ENCODE data around the gene BCKDK. TPM values are rescaled to one million over a fixed set of nuclear protein-coding genes. Genes with fewer than 3 reads are reported as not detected.
A peak's percentile ranks its signal among the peaks of the same experiment; 100 is the strongest.

Gene BCKDK
- total and polyA plus RNA-seq, 2 of the 13 experiments (the other 11 are each of a cell fraction or from before 2014, with no cell fraction given), result 24.9 to 42.6 TPM

DNA sequence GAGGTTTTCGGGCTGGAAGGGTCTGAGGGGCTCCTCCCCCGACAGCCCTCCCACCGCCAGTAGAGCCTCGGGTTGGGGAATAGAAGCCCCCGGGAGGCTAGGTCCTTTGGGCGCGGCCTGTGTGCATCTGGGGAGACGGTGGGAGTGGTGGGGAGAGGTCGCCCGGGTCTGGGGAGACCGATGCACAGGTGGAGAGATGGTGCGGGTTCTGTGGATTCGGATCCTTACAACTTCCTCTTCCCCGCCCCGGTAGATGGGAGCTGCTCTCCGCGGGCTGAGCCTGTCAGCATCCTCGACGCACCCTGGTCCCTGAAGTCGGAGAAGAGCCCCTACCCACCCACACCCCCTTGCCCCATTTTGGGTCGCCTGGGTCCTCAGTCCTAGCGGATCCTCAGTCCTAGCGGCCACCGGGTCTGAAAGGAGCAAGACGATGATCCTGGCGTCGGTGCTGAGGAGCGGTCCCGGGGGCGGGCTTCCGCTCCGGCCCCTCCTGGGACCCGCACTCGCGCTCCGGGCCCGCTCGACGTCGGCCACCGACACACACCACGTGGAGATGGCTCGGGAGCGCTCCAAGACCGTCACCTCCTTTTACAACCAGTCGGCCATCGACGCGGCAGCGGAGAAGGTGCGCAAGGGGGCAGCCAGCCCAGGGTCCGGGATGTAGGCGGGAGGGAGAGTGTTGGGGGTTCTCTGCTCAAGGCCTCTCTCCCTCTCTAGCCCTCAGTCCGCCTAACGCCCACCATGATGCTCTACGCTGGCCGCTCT, 790 bp downstream of the BCKDK start (continued):
- TF ChIP-seq, protein P1, sequence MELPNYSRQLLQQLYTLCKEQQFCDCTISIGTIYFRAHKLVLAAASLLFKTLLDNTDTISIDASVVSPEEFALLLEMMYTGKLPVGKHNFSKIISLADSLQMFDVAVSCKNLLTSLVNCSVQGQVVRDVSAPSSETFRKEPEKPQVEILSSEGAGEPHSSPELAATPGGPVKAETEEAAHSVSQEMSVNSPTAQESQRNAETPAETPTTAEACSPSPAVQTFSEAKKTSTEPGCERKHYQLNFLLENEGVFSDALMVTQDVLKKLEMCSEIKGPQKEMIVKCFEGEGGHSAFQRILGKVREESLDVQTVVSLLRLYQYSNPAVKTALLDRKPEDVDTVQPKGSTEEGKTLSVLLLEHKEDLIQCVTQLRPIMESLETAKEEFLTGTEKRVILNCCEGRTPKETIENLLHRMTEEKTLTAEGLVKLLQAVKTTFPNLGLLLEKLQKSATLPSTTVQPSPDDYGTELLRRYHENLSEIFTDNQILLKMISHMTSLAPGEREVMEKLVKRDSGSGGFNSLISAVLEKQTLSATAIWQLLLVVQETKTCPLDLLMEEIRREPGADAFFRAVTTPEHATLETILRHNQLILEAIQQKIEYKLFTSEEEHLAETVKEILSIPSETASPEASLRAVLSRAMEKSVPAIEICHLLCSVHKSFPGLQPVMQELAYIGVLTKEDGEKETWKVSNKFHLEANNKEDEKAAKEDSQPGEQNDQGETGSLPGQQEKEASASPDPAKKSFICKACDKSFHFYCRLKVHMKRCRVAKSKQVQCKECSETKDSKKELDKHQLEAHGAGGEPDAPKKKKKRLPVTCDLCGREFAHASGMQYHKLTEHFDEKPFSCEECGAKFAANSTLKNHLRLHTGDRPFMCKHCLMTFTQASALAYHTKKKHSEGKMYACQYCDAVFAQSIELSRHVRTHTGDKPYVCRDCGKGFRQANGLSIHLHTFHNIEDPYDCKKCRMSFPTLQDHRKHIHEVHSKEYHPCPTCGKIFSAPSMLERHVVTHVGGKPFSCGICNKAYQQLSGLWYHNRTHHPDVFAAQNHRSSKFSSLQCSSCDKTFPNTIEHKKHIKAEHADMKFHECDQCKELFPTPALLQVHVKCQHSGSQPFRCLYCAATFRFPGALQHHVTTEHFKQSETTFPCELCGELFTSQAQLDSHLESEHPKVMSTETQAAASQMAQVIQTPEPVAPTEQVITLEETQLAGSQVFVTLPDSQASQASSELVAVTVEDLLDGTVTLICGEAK (IDR thresholded peaks at IDR 0.05), result no peak
- TF ChIP-seq, protein P1 (CRISPR knock-in tag; IDR thresholded peaks at IDR 0.05), result no peak
- no peak for TF ChIP-seq DNMT3B (CRISPR knock-in tag; conservative IDR thresholded peaks at IDR 0.05)
- TF ChIP-seq SRSF1 (optimal IDR thresholded peaks at IDR 0.05; ENCODE audit: low read depth, low read length), result peak; percentile 4
- TF ChIP-seq ZNF572 (CRISPR knock-in tag; IDR thresholded peaks at IDR 0.05), result peak; percentile 32; the same call in 1 of the 2 replicates
- TF ChIP-seq, protein P2, sequence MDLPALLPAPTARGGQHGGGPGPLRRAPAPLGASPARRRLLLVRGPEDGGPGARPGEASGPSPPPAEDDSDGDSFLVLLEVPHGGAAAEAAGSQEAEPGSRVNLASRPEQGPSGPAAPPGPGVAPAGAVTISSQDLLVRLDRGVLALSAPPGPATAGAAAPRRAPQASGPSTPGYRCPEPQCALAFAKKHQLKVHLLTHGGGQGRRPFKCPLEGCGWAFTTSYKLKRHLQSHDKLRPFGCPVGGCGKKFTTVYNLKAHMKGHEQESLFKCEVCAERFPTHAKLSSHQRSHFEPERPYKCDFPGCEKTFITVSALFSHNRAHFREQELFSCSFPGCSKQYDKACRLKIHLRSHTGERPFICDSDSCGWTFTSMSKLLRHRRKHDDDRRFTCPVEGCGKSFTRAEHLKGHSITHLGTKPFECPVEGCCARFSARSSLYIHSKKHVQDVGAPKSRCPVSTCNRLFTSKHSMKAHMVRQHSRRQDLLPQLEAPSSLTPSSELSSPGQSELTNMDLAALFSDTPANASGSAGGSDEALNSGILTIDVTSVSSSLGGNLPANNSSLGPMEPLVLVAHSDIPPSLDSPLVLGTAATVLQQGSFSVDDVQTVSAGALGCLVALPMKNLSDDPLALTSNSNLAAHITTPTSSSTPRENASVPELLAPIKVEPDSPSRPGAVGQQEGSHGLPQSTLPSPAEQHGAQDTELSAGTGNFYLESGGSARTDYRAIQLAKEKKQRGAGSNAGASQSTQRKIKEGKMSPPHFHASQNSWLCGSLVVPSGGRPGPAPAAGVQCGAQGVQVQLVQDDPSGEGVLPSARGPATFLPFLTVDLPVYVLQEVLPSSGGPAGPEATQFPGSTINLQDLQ (CRISPR knock-in tag; IDR thresholded peaks at IDR 0.05), result 0 out of 2 replicates have a peak, but pooled peaks have one; percentile 8
- no peak for TF ChIP-seq ZNF766 (CRISPR knock-in tag; IDR thresholded peaks at IDR 0.05; ENCODE audit: borderline replicate concordance)
- no peak for TF ChIP-seq PHF8 (CRISPR knock-in tag; IDR thresholded peaks at IDR 0.05)
- TF ChIP-seq PAX8 (CRISPR knock-in tag; IDR thresholded peaks at IDR 0.05; ENCODE audit: borderline replicate concordance), result no peak
- TF ChIP-seq ZNF670 (CRISPR knock-in tag; IDR thresholded peaks at IDR 0.05; ENCODE audit: borderline replicate concordance), result peak; percentile 87; the same call in 1 of the 2 replicates
- TF ChIP-seq HOXA3 (CRISPR knock-in tag; IDR thresholded peaks at IDR 0.05), result no peak
- TF ChIP-seq ZNF780A (CRISPR knock-in tag; IDR thresholded peaks at IDR 0.05), result no peak
- TF ChIP-seq SRSF4 (IDR thresholded peaks at IDR 0.05; ENCODE audit: low read depth, low read length, poor library complexity, severe bottlenecking), result no peak
- no peak for TF ChIP-seq NR2F6 (IDR thresholded peaks at IDR 0.05)
- TF ChIP-seq NR2F6 (CRISPR knock-in tag; IDR thresholded peaks at IDR 0.05), result no peak
- no peak for TF ChIP-seq FOXK1 (CRISPR knock-in tag; IDR thresholded peaks at IDR 0.05; ENCODE audit: borderline replicate concordance, low read depth)
- no peak for TF ChIP-seq ZNF607 (CRISPR knock-in tag; IDR thresholded peaks at IDR 0.05; ENCODE audit: borderline replicate concordance)
